Measurements from ENCODE around the gene RTL10.

The RTL10 gene

DNA sequence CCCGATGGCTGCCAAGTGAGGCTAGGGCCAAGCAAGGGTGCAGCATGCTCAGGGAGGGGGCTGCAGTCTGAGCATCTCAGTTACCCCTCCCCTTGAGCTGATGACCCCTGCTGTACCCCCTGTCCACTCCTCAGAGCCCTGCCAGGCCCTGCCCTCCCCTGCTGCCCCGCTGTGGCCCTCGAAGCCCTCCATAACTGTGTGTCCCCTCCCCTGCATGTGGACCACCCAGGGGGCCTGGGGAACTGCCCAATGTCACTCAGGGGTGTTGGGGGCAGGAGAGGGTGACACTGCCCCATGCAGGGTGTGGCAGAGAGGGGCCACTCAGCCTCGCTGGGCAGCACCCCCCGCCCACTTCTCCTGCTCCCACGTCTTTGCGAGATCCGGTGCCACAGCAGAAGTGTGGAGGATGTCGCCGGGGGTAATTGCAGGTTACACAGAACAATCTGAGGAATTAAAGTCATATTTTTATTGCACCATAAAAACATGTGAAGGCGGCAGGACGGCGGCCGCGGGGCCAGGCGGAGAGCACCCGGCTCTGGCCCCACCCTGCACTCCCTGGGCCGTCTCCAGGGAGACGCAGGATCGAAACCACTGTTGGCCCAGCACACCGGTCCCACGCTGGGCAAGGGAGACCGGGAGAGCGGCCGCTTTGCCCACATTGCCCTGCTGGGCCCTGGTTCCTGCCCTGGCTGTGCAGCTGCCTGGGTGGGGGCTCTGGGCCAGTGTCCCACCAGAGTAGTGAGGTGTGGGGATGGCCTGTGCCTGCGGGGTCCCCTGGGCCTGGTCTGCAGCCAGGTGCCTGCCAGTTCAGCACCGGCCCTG, 18.7 kb upstream of the RTL10 start (continued):
- TF ChIP-seq ZNF280C (tag by site-specific recombination; IDR thresholded peaks at IDR 0.05) (no peak), SP7 (tag by site-specific recombination; IDR thresholded peaks at IDR 0.05) (peak; percentile 88), ZBTB8A (tag by site-specific recombination; IDR thresholded peaks at IDR 0.05) (peak; percentile 8; the same call in 1 of the 2 replicates), ZNF623 (tag by site-specific recombination; IDR thresholded peaks at IDR 0.05) (no peak), ZIC2 (tag by site-specific recombination; IDR thresholded peaks at IDR 0.05) (peak; percentile 49; the same call in 1 of the 2 replicates), ZBTB20 (tag by site-specific recombination; IDR thresholded peaks at IDR 0.05) (no peak), ZNF596 (tag by site-specific recombination; IDR thresholded peaks at IDR 0.05) (no peak), ZNF26 (tag by site-specific recombination; IDR thresholded peaks at IDR 0.05) (no peak), ZNF211 (tag by site-specific recombination; IDR thresholded peaks at IDR 0.05; ENCODE audit: low read depth) (no peak), ZNF146 (tag by site-specific recombination; IDR thresholded peaks at IDR 0.05) (no peak), ZFHX2 (tag by site-specific recombination; conservative IDR thresholded peaks at IDR 0.05) (peak; percentile 97), ZFP37 (tag by site-specific recombination; IDR thresholded peaks at IDR 0.05) (no peak), ZNF274 (IDR thresholded peaks at IDR 0.05; ENCODE audit: low read length) (no peak), ZNF274 (tag by site-specific recombination; IDR thresholded peaks at IDR 0.05; ENCODE audit: borderline replicate concordance) (no peak), ZNF341 (tag by site-specific recombination; IDR thresholded peaks at IDR 0.05; ENCODE audit: low read depth) (no peak), ZNF777 (tag by site-specific recombination; IDR thresholded peaks at IDR 0.05; ENCODE audit: borderline replicate concordance) (no peak), KLF1 (tag by site-specific recombination; IDR thresholded peaks at IDR 0.05) (no peak; the same call in 1 of the 2 replicates), ZNF169 (tag by site-specific recombination; IDR thresholded peaks at IDR 0.05) (no peak), ZNF302 (tag by site-specific recombination; IDR thresholded peaks at IDR 0.05; ENCODE audit: low read depth) (no peak), OSR2 (tag by site-specific recombination; IDR thresholded peaks at IDR 0.05) (no peak), ZNF335 (tag by site-specific recombination; conservative IDR thresholded peaks at IDR 0.05) (no peak)
- TF ChIP-seq, protein P1, sequence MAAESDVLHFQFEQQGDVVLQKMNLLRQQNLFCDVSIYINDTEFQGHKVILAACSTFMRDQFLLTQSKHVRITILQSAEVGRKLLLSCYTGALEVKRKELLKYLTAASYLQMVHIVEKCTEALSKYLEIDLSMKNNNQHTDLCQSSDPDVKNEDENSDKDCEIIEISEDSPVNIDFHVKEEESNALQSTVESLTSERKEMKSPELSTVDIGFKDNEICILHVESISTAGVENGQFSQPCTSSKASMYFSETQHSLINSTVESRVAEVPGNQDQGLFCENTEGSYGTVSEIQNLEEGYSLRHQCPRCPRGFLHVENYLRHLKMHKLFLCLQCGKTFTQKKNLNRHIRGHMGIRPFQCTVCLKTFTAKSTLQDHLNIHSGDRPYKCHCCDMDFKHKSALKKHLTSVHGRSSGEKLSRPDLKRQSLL (tag by site-specific recombination; IDR thresholded peaks at IDR 0.05), result no peak
- TF ChIP-seq, protein P2, sequence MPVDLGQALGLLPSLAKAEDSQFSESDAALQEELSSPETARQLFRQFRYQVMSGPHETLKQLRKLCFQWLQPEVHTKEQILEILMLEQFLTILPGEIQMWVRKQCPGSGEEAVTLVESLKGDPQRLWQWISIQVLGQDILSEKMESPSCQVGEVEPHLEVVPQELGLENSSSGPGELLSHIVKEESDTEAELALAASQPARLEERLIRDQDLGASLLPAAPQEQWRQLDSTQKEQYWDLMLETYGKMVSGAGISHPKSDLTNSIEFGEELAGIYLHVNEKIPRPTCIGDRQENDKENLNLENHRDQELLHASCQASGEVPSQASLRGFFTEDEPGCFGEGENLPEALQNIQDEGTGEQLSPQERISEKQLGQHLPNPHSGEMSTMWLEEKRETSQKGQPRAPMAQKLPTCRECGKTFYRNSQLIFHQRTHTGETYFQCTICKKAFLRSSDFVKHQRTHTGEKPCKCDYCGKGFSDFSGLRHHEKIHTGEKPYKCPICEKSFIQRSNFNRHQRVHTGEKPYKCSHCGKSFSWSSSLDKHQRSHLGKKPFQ (tag by site-specific recombination; IDR thresholded peaks at IDR 0.05), result no peak
- TF ChIP-seq, protein P3, sequence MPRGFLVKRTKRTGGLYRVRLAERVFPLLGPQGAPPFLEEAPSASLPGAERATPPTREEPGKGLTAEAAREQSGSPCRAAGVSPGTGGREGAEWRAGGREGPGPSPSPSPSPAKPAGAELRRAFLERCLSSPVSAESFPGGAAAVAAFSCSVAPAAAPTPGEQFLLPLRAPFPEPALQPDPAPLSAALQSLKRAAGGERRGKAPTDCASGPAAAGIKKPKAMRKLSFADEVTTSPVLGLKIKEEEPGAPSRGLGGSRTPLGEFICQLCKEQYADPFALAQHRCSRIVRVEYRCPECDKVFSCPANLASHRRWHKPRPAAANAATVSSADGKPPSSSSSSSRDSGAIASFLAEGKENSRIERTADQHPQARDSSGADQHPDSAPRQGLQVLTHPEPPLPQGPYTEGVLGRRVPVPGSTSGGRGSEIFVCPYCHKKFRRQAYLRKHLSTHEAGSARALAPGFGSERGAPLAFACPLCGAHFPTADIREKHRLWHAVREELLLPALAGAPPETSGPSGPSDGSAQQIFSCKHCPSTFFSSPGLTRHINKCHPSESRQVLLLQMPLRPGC (tag by site-specific recombination; IDR thresholded peaks at IDR 0.05), result no peak
